Activated B cell treated with CpG ODN at 0.5 μM for 24 hours (primary cell): ENCODE measurements around the gene GIPC2. TPM values are rescaled to one million over a fixed set of nuclear protein-coding genes. Genes with fewer than 3 reads are reported as not detected.

ENCODE experiments used
- ATAC-seq: fragments of 200-7000 bp; cut with Tn5 transposase; one replicate; pipeline ENCODE4 v1.10.0; 2021; ENCODE audit warnings: low read depth, mild to moderate bottlenecking, moderate library complexity
- CTCF ChIA-PET: fragments of 350-600 bp; sonication (Branson Sonifier 250); formaldehyde crosslinking; loops from one replicate; lab custom pipeline; 2021; ENCODE audit warnings: antibody characterized with exemption; lab: Charles Lee
- POLR2A ChIA-PET: fragments of 350-600 bp; sonication (Branson Sonifier 250); formaldehyde crosslinking; loops from one replicate; lab custom pipeline; 2021; ENCODE audit warnings: antibody characterized with exemption; lab: Charles Lee
- DNase-seq: peaks from one replicate; pipeline ENCODE4 v3.0.0; 2022
- H3K27ac Mint-ChIP-seq: one replicate; pipeline ENCODE4 v1.8.0; 2020; ENCODE audit warnings: mixed read lengths
- H3K27me3 Mint-ChIP-seq: one replicate; pipeline ENCODE4 v1.8.0; 2021; ENCODE audit warnings: mixed read lengths
- H3K36me3 Mint-ChIP-seq: one replicate; pipeline ENCODE4 v1.8.0; 2021; ENCODE audit warnings: low read depth, mixed read lengths
- H3K4me1 Mint-ChIP-seq: one replicate; pipeline ENCODE4 v1.8.0; 2021; ENCODE audit warnings: mixed read lengths
- H3K4me3 Mint-ChIP-seq: one replicate; pipeline ENCODE4 v1.8.0; 2020; ENCODE audit warnings: mild to moderate bottlenecking, mixed read lengths
- H3K9me3 Mint-ChIP-seq: one replicate; pipeline ENCODE4 v1.8.0; 2020; ENCODE audit warnings: mixed read lengths
- CTCF ChIP-seq: fragments of 200-600 bp; IDR thresholded peaks from one replicate; pipeline ENCODE4 v1.8.0; 2022; ENCODE audit warnings: antibody characterized with exemption, mild to moderate bottlenecking
- intact Hi-C: fragments of 100-400 bp; cut with micrococcal nuclease; formaldehyde crosslinking; loops from one replicate; pipeline ENCODE4 v1.15.1; 2024
- total RNA-seq: library from RNA; stranded (reverse); gene quantifications from 2 replicates; pipeline ENCODE4 v1.2.3, GENCODE V29; 2022

GIPC2 gene
- total RNA-seq, 1 donor from 2014 or later: not detected

DNA sequence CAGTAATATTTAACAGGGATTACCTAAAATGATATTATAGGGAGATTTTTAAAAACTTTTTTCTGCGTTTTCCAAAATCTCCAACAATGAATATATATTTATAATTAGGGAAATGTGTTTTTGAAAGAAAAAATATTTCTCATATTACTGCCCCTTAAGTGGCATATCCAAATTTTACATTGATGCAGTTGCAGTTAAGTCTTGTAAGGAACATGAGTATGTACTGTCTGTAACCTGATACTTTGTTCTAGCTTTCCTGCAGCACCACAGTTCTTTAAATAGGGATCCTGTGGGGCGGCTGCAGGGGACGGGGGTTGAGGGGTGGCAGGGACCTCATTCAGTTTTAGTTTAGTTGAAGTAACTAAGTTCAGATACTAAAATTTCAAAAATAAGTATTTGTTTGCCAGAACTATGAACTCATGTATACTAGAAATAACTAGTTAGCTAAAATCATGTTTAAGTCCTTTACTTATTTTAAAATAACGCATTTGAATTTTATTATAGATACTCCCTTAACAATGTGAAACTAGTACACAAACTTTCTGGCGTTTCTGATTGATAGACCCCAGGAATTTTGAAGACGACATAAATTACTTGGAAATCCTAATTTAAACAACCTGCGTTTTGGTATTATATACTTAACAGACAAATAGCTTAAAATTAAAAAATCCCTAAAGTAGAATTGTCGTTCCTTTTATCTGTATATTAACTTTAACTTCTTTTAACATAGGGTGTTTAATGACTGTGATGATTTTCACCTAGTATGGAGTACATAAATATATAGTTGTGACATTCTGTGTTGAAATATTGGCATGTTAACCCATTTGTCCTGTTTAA lies 41.7 kb upstream of the GIPC2 start:
- ChIA-PET POLR2A (interaction anchor here (0.6 to 7.2 kb wide), 23 partner anchors 7 to 1929 kb away, joined by 3 to 355 read pairs (median 4); partner anchors contain the start of genes FUBP1, GIPC2, MIGA1 and PIGK), CTCF (interaction anchor here (0.6 to 2.4 kb wide), 3 partner anchors 26 to 126 kb away, joined by 4 to 11 read pairs (median 5); partner anchors contain the start of gene FUBP1)
- Mint-ChIP-seq H3K9me3 (no peaks in the 10 kb centered on the region), H3K36me3 (peaks cover 7% of the 10 kb centered on the region), H3K27ac (peak overlapping the region; percentile 99), H3K4me3 (peak overlapping the region; percentile 92), H3K4me1 (peaks cover 50% of the 10 kb centered on the region), H3K27me3 (peaks cover 2% of the 10 kb centered on the region)
- ATAC-seq (peak; percentile 67), DNase-seq (peak; percentile 25)
- no peak for TF ChIP-seq CTCF
- intact Hi-C loops: loop anchor here (1.0 to 10.0 kb wide), 7 partner anchors 25 to 1929 kb away; partner anchors contain the start of genes FUBP1, MIGA1, PIGK and ST6GALNAC3

DNA sequence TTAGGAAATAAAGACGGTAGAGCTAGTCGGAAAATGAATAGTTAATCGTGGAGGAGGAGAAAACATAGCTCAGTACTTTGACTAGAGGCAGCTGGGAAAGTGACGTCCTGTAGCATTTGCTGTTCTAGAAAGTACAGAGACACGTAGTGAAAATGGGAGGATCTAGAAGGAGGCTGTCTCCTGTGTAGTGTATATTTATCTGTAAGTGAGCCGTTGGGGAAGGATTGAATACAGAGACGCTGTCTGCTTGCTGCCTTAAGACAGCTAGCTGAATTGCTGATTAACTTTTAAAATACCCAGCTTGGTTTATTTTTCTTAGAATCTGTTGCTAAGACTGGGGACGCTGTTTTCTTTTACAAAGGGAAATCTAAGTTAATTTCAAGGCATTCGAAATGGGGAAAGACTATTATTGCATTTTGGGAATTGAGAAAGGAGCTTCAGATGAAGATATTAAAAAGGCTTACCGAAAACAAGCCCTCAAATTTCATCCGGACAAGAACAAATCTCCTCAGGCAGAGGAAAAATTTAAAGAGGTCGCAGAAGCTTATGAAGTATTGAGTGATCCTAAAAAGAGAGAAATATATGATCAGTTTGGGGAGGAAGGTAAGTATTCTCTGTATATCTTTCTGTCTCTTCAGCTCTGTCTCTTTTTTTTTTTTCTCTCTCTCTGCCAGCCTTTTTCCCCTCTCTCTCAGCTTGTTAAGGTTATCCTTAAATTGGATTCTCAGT lies 40.9 kb upstream of the GIPC2 start, which contains the start of gene DNAJB4:
Gene DNAJB4, plus strand, starts transcription at position 221 of the 729 bp plus-strand sequence. Its CDS starts 172 bp downstream, at position 393.
- peak within 1 kb of the TSS; percentile 99 for H3K27ac Mint-ChIP-seq
- peaks cover 50% of the 10 kb centered on the region for H3K4me1 Mint-ChIP-seq
- no peak for DNase-seq
- ATAC-seq: peak; percentile 94
- peaks cover 7% of the 10 kb centered on the region for H3K36me3 Mint-ChIP-seq
- H3K4me3 Mint-ChIP-seq: peak within 1 kb of the TSS; percentile 92
- H3K9me3 Mint-ChIP-seq: no peaks in the 10 kb centered on the region
- CTCF ChIA-PET: interaction anchor here (0.6 to 2.4 kb wide), 4 partner anchors 27 to 125 kb away, joined by 4 to 11 read pairs (median 5); partner anchors contain the start of gene FUBP1
- TF ChIP-seq CTCF: no peak
- POLR2A ChIA-PET: interaction anchor here (0.7 to 7.2 kb wide), 23 partner anchors 8 to 1930 kb away, joined by 3 to 355 read pairs (median 4); partner anchors contain the start of genes FUBP1, GIPC2, MIGA1 and PIGK
- intact Hi-C loops: loop anchor here (1.0 to 10.0 kb wide), 7 partner anchors 26 to 1930 kb away; partner anchors contain the start of genes FUBP1, MIGA1, PIGK and ST6GALNAC3
- peaks cover 2% of the 10 kb centered on the region for H3K27me3 Mint-ChIP-seq

GRCh38 chr1:78005448-78005722 lies 40.4 kb upstream of the GIPC2 start:
- peaks cover 47% of the 10 kb centered on the region for H3K4me1 Mint-ChIP-seq
- CTCF ChIA-PET: interaction anchor here (0.8 to 2.4 kb wide), 3 partner anchors 27 to 109 kb away, joined by 5 to 11 read pairs (median 5); partner anchors contain the start of gene FUBP1
- ATAC-seq (no peak), DNase-seq (no peak)
- POLR2A ChIA-PET: interaction anchor here (1.0 to 7.2 kb wide), 11 partner anchors 8 to 1930 kb away, joined by 3 to 355 read pairs (median 7); partner anchors contain the start of genes FUBP1, MIGA1 and ZZZ3
- peaks cover 2% of the 10 kb centered on the region for H3K27me3 Mint-ChIP-seq
- intact Hi-C loops: loop anchor here (2.0 to 10.0 kb wide), 3 partner anchors 109 to 1931 kb away; partner anchors contain the start of genes PIGK and ST6GALNAC3
- H3K36me3 Mint-ChIP-seq: peaks cover 7% of the 10 kb centered on the region
- peak overlapping the region; percentile 99 for H3K27ac Mint-ChIP-seq
- H3K9me3 Mint-ChIP-seq: no peaks in the 10 kb centered on the region
- peak overlapping the region; percentile 92 for H3K4me3 Mint-ChIP-seq
- no peak for TF ChIP-seq CTCF

DNA sequence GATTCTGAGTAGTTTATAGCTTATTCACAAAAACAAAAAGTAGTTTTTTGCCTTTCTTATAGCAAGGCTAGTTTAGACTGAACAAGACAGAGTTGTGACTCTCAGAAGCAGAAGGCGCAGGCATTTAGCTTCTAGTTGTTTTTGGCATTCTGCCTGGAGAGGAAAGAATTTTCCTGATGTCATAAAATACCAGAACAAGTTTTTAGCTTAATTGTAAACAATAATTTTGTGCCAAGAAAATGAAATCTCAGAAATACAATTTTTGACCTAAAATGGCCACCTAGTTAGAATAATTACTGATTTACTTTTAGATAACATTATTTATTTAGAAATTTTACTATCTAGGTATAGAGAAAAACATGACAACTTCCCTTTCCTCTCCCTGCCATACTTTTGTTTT lies 40.0 kb upstream of the GIPC2 start:
- DNase-seq (no peak), ATAC-seq (no peak)
- H3K36me3 Mint-ChIP-seq: peaks cover 7% of the 10 kb centered on the region
- peaks cover 48% of the 10 kb centered on the region for H3K4me1 Mint-ChIP-seq
- ChIA-PET CTCF (interaction anchor here (0.8 to 2.4 kb wide), 2 partner anchors 27 to 44 kb away, joined by 5 to 11 read pairs; partner anchors contain the start of gene FUBP1), POLR2A (interaction anchor here (1.0 to 7.2 kb wide), 5 partner anchors 27 to 324 kb away, joined by 3 to 355 read pairs (median 6); partner anchors contain the start of genes FUBP1, MIGA1 and ZZZ3)
- H3K9me3 Mint-ChIP-seq: no peaks in the 10 kb centered on the region
- TF ChIP-seq CTCF: no peak
- H3K4me3 Mint-ChIP-seq: peak overlapping the region; percentile 92
- H3K27ac Mint-ChIP-seq: peak overlapping the region; percentile 7
- intact Hi-C loops: loop anchor here (2.0 to 10.0 kb wide), 3 partner anchors 109 to 1931 kb away; partner anchors contain the start of genes PIGK and ST6GALNAC3
- H3K27me3 Mint-ChIP-seq: peaks cover 2% of the 10 kb centered on the region
